Hepatocyte (in vitro differentiated cells): ENCODE results near the gene MDP1. TPM values are rescaled to one million over a fixed set of nuclear protein-coding genes. Genes with fewer than 3 reads are reported as not detected.

Source experiments
- DNase-seq: peaks from one replicate; pipeline ENCODE4 v3.0.0-alpha.2; 2016; ENCODE audit warnings: low spot score
- H2AFZ ChIP-seq: fragments of 200-600 bp; sonication (generic); 2 replicates; pipeline ENCODE4 v1.6.0; 2016; ENCODE audit warnings: antibody characterized with exemption, mild to moderate bottlenecking
- H3K27ac ChIP-seq: fragments of 200-600 bp; sonication (generic); 2 replicates; pipeline ENCODE4 v1.5.1; 2016; ENCODE audit warnings: mild to moderate bottlenecking
- H3K27me3 ChIP-seq: fragments of 200-600 bp; sonication (generic); 2 replicates; pipeline ENCODE4 v1.6.1; 2016
- H3K36me3 ChIP-seq: fragments of 200-600 bp; sonication (generic); replicated peaks from 2 replicates; pipeline ENCODE4 v1.5.1; 2016; ENCODE audit warnings: low read depth; ENCODE audit not compliant: insufficient read depth
- H3K4me1 ChIP-seq: fragments of 200-600 bp; sonication (generic); 2 replicates; pipeline ENCODE4 v1.5.1; 2016; ENCODE audit warnings: mild to moderate bottlenecking, moderate library complexity; ENCODE audit not compliant: insufficient read depth
- H3K4me2 ChIP-seq: fragments of 200-600 bp; sonication (generic); 2 replicates; pipeline ENCODE4 v1.6.0; 2016
- H3K4me3 ChIP-seq: fragments of 200-600 bp; sonication (generic); 2 replicates; pipeline ENCODE4 v1.5.1; 2016; ENCODE audit warnings: mild to moderate bottlenecking
- H3K79me2 ChIP-seq: fragments of 200-600 bp; sonication (generic); 2 replicates; pipeline ENCODE4 v1.6.0; 2017; ENCODE audit warnings: mild to moderate bottlenecking
- H3K9me2 ChIP-seq: fragments of 200-600 bp; sonication (generic); replicated peaks from 2 replicates; pipeline ENCODE4 v1.6.0; 2017; ENCODE audit warnings: mild to moderate bottlenecking; ENCODE audit not compliant: insufficient read depth
- H3K9me3 ChIP-seq: fragments of 200-600 bp; sonication (generic); 2 replicates; pipeline ENCODE4 v1.5.1; 2016; ENCODE audit warnings: low read depth, mild to moderate bottlenecking
- H4K20me1 ChIP-seq: fragments of 200-600 bp; sonication (generic); 2 replicates; pipeline ENCODE4 v1.6.0; 2016; ENCODE audit warnings: mild to moderate bottlenecking; ENCODE audit not compliant: insufficient read depth, poor library complexity, severe bottlenecking
- EZH2 ChIP-seq: fragments of 200-600 bp; sonication (generic); IDR thresholded peaks from 2 replicates; pipeline ENCODE4 v1.6.1; 2016; ENCODE audit warnings: antibody characterized with exemption, mild to moderate bottlenecking, borderline replicate concordance
- EZH2phosphoT487 ChIP-seq: fragments of 200-600 bp; sonication (generic); IDR thresholded peaks from one replicate; pipeline ENCODE4 v1.6.1; 2018; ENCODE audit warnings: antibody characterized with exemption, mild to moderate bottlenecking, low read depth, moderate library complexity; ENCODE audit not compliant: unreplicated experiment, severe bottlenecking
- WGBS: methylation state at CpG from one replicate; pipeline ENCODE4 v1.1.6; 2016; ENCODE audit warnings: low lambda C conversion rate; ENCODE audit errors: missing lambda C conversion rate; 5-methylcytosine and 5-hydroxymethylcytosine counted together
- polyA plus RNA-seq: library from polyadenylated mRNA; unstranded; fragments of >200 nt; fragmentation: Nextera tagmentation; extraction: Ambion mirVana; gene quantifications from 2 replicates; pipeline ENCODE4 v1.2.1, GENCODE V29; 2016
- total RNA-seq: library from RNA; depleted of rRNA; stranded (reverse); fragments of >200 nt; gene quantifications from 2 replicates; pipeline ENCODE4 v1.2.3, GENCODE V29; 2014
- TF ChIP-seq, protein P1 (sequence below): fragments of 200-600 bp; sonication (generic); IDR thresholded peaks from 2 replicates; pipeline ENCODE4 v1.5.1; 2016; ENCODE audit warnings: antibody characterized with exemption, mild to moderate bottlenecking; ENCODE audit not compliant: poor library complexity

The MDP1 gene
- 8.0 and 12.2 TPM in 2 replicates for total RNA-seq
- polyA plus RNA-seq = 16.1 and 20.9 TPM in 2 replicates

- Histone ChIP-seq H3K27ac (peak within 1 kb of the TSS; percentile 93), H3K4me3 (peak within 1 kb of the TSS; percentile 76), H3K4me2 (peak within 1 kb of the TSS; percentile 85), H4K20me1 (no peaks in the 10 kb centered on the region), H3K4me1 (peaks cover 13% of the 10 kb centered on the region), H3K27me3 (no peaks in the 10 kb centered on the region), H2AFZ (peak within 1 kb of the TSS; percentile 91), H3K9me3 (no peaks in the 10 kb centered on the region), H3K79me2 (peaks cover 33% of the 10 kb centered on the region), H3K36me3 (no peaks in the 10 kb centered on the region), H3K9me2 (no peaks in the 10 kb centered on the region)
- DNase-seq = peak; percentile 91
- no peak for TF ChIP-seq EZH2phosphoT487
- TF ChIP-seq, protein P1, sequence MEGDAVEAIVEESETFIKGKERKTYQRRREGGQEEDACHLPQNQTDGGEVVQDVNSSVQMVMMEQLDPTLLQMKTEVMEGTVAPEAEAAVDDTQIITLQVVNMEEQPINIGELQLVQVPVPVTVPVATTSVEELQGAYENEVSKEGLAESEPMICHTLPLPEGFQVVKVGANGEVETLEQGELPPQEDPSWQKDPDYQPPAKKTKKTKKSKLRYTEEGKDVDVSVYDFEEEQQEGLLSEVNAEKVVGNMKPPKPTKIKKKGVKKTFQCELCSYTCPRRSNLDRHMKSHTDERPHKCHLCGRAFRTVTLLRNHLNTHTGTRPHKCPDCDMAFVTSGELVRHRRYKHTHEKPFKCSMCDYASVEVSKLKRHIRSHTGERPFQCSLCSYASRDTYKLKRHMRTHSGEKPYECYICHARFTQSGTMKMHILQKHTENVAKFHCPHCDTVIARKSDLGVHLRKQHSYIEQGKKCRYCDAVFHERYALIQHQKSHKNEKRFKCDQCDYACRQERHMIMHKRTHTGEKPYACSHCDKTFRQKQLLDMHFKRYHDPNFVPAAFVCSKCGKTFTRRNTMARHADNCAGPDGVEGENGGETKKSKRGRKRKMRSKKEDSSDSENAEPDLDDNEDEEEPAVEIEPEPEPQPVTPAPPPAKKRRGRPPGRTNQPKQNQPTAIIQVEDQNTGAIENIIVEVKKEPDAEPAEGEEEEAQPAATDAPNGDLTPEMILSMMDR = peak; percentile 68
- WGBS = 2% methylated on average over 40 of the region's 40 CpGs
These were observed at the start of gene MDP1 for GRCh38 chr14:24215495-24216344. Gene MDP1 (minus strand): TSS chr14:24216066. CDS start chr14:24215955, 111 bp downstream.

GRCh38 chr14:24264298-24264697 lies 48.4 kb upstream of the MDP1 start:
- H3K27ac ChIP-seq = no peak overlapping the region
- no peaks in the 10 kb centered on the region for H3K4me1 ChIP-seq
- H3K36me3 ChIP-seq = no peaks in the 10 kb centered on the region
- H3K27me3 ChIP-seq = no peaks in the 10 kb centered on the region
- 77% methylated on average over 6 of the region's 6 CpGs for WGBS
- H3K79me2 ChIP-seq = no peaks in the 10 kb centered on the region
- no peak overlapping the region for H3K4me3 ChIP-seq
- H2AFZ ChIP-seq = no peak overlapping the region
- no peak overlapping the region for H3K4me2 ChIP-seq
- DNase-seq = no peak
- no peaks in the 10 kb centered on the region for H3K9me2 ChIP-seq
- no peaks in the 10 kb centered on the region for H4K20me1 ChIP-seq
- no peaks in the 10 kb centered on the region for H3K9me3 ChIP-seq
- TF ChIP-seq EZH2 = no peak
- TF ChIP-seq, protein P1 = no peak
- no peak for TF ChIP-seq EZH2phosphoT487

GRCh38 chr14:24263848-24264247 lies 48.0 kb upstream of the MDP1 start:
- Histone ChIP-seq H3K36me3 (no peaks in the 10 kb centered on the region), H3K27ac (no peak overlapping the region)

More at GRCh38 chr14:24263848-24264247, 48.0 kb upstream of the MDP1 start:
- WGBS = 77% methylated on average over 6 of the region's 6 CpGs
- Histone ChIP-seq H2AFZ (no peak overlapping the region), H3K4me2 (no peak overlapping the region), H3K27me3 (no peaks in the 10 kb centered on the region), H3K79me2 (no peaks in the 10 kb centered on the region), H3K4me1 (no peaks in the 10 kb centered on the region), H4K20me1 (no peaks in the 10 kb centered on the region), H3K9me3 (no peaks in the 10 kb centered on the region), H3K4me3 (no peak overlapping the region), H3K9me2 (no peaks in the 10 kb centered on the region)
- DNase-seq = no peak
- TF ChIP-seq EZH2phosphoT487 (no peak), EZH2 (no peak)
- TF ChIP-seq, protein P1 = no peak
